Measurements from ENCODE around the gene KCNJ3. TPM values are rescaled to one million over a fixed set of nuclear protein-coding genes. Genes with fewer than 3 reads are reported as not detected.

The KCNJ3 gene
- total and polyA plus RNA-seq, 2 experiments from 2014 or later = not detected

DNA sequence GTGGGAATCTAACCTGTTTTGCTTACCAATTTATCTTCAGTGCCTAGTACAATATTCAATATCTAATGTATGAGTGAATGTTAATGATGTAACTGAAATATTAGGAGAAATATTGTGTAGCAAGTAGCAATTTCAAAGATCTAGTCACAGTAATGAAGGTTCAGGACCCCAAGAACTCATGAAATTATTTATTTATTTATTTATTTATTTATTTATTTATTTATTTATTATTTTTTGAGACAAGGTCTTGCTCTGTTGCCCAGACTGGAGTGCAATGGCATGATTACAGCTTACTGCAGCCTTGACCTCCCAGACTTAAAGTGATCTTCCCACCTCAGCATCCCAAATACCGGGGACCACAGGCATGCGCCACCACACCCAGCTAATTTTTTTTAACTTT lies 126.9 kb downstream of the KCNJ3 start:
- H3K4me2 ChIP-seq (ENCODE audit: unreplicated experiment) = no peak overlapping the region
- H3K9me2 ChIP-seq (ENCODE audit: insufficient read depth) = no peaks in the 10 kb centered on the region
- no peaks in the 10 kb centered on the region for H3K27me3 ChIP-seq (replicated peaks; ENCODE audit: insufficient read depth)
- H3K27ac ChIP-seq = no peak overlapping the region
- no peak for DNase-seq
- no peaks in the 10 kb centered on the region for H3K36me3 ChIP-seq (ENCODE audit: low read depth)
- in situ Hi-C loops (cut with MboI) = no loop called here
- no peaks in the 10 kb centered on the region for H3F3A ChIP-seq (ENCODE audit: insufficient read depth)
- no peak for TF ChIP-seq EZH2 (IDR thresholded peaks at IDR 0.05; ENCODE audit: insufficient read depth, poor library complexity, severe bottlenecking)
- TF ChIP-seq EZH2phosphoT487 (IDR thresholded peaks at IDR 0.05; ENCODE audit: insufficient read depth, low read depth) = no peak
- no peaks in the 10 kb centered on the region for H3K4me1 ChIP-seq (ENCODE audit: insufficient read depth)
- H3K9me3 ChIP-seq (ENCODE audit: low read depth) = no peaks in the 10 kb centered on the region
- H4K20me1 ChIP-seq (ENCODE audit: insufficient read depth) = no peaks in the 10 kb centered on the region
- H2AFZ ChIP-seq = no peak overlapping the region
- no peak overlapping the region for H3K4me3 ChIP-seq
- no peak overlapping the region for H3K9ac ChIP-seq
- no peaks in the 10 kb centered on the region for H3K79me2 ChIP-seq (ENCODE audit: insufficient read depth)
- WGBS, 2 experiments (ENCODE audit: low coverage in 1 of 2, low lambda C conversion rate in 2 of 2, missing lambda C conversion rate in 2 of 2) = 23 to 48% methylated on average over 2 of the region's 2 CpGs

DNA sequence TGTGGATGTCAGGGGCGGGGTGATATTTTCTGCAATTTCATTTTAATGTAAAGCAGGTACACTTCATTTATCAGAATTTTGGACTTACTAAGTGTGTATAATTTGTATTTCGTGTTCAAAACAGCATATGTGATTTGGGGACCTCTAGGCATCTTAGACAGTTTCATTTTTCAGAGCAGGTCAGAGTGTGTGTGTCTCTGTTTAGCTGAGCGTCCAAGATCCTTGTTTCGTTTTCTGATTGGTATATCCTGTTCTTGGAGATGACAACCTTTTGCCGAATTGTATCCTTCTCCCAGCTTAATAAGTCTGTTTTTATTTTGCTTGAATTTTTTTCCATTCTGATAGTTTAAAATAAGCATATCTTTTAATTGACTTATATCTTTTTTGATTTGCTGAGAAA lies 128.3 kb downstream of the KCNJ3 start:
- in situ Hi-C loops (cut with MboI) = no loop called here
- no peak for DNase-seq
- 13 to 26% methylated on average over 5 of the region's 5 CpGs for WGBS, 2 experiments (ENCODE audit: low coverage in 1 of 2, low lambda C conversion rate in 2 of 2, missing lambda C conversion rate in 2 of 2)

DNA sequence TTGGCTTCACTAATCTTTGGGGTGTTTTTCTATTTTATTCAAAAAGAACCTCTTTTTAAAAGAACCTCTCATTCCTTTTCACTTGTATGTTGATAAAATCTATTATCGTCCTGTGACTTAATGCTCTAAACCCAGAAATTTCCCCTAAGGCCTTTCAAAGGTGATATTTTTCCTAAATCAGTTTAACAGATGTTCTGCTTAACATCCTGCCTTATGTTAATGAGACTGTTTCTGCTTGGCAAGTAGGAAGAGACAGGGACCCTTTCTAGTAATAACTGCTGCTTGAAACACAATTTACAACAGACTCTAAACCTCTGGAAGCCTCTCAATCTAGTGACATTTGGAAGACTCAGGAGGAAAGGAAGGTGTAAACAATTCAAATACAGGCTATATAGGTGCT lies 128.8 kb downstream of the KCNJ3 start:
- no peak overlapping the region for H3K4me3 ChIP-seq
- no peak overlapping the region for H3K27ac ChIP-seq
- H4K20me1 ChIP-seq (ENCODE audit: insufficient read depth) = no peaks in the 10 kb centered on the region
- H3K9me3 ChIP-seq (ENCODE audit: low read depth) = no peaks in the 10 kb centered on the region
- H3K36me3 ChIP-seq (ENCODE audit: low read depth) = no peaks in the 10 kb centered on the region
- in situ Hi-C loops (cut with MboI) = no loop called here
- DNase-seq = no peak
- H3K9ac ChIP-seq = no peak overlapping the region
- no peaks in the 10 kb centered on the region for H3K27me3 ChIP-seq (replicated peaks; ENCODE audit: insufficient read depth)
- H3K9me2 ChIP-seq (ENCODE audit: insufficient read depth) = no peaks in the 10 kb centered on the region
- no peaks in the 10 kb centered on the region for H3K4me1 ChIP-seq (ENCODE audit: insufficient read depth)
- no peaks in the 10 kb centered on the region for H3K79me2 ChIP-seq (ENCODE audit: insufficient read depth)
- 0 to 5% methylated on average over 1 of the region's 1 CpG for WGBS, 2 experiments (ENCODE audit: low coverage in 1 of 2, low lambda C conversion rate in 2 of 2, missing lambda C conversion rate in 2 of 2)
- no peak overlapping the region for H2AFZ ChIP-seq
- H3F3A ChIP-seq (ENCODE audit: insufficient read depth) = no peaks in the 10 kb centered on the region
- no peak overlapping the region for H3K4me2 ChIP-seq (ENCODE audit: unreplicated experiment)
- no peak for TF ChIP-seq EZH2 (IDR thresholded peaks at IDR 0.05; ENCODE audit: insufficient read depth, poor library complexity, severe bottlenecking)
- no peak for TF ChIP-seq EZH2phosphoT487 (IDR thresholded peaks at IDR 0.05; ENCODE audit: insufficient read depth, low read depth)

More for the DNA sequence above, 128.3 kb downstream of the KCNJ3 start:
- H4K20me1 ChIP-seq (ENCODE audit: insufficient read depth) = no peaks in the 10 kb centered on the region
- no peaks in the 10 kb centered on the region for H3K9me2 ChIP-seq (ENCODE audit: insufficient read depth)
- no peak overlapping the region for H3K4me3 ChIP-seq
- no peak overlapping the region for H2AFZ ChIP-seq
- H3K27me3 ChIP-seq (replicated peaks; ENCODE audit: insufficient read depth) = no peaks in the 10 kb centered on the region
- H3K27ac ChIP-seq = no peak overlapping the region
- TF ChIP-seq EZH2phosphoT487 (IDR thresholded peaks at IDR 0.05; ENCODE audit: insufficient read depth, low read depth) = no peak
- TF ChIP-seq EZH2 (IDR thresholded peaks at IDR 0.05; ENCODE audit: insufficient read depth, poor library complexity, severe bottlenecking) = no peak
- H3F3A ChIP-seq (ENCODE audit: insufficient read depth) = no peaks in the 10 kb centered on the region
- H3K9ac ChIP-seq = no peak overlapping the region
- H3K36me3 ChIP-seq (ENCODE audit: low read depth) = no peaks in the 10 kb centered on the region
- H3K9me3 ChIP-seq (ENCODE audit: low read depth) = no peaks in the 10 kb centered on the region
- H3K4me2 ChIP-seq (ENCODE audit: unreplicated experiment) = no peak overlapping the region
- H3K4me1 ChIP-seq (ENCODE audit: insufficient read depth) = no peaks in the 10 kb centered on the region
- no peaks in the 10 kb centered on the region for H3K79me2 ChIP-seq (ENCODE audit: insufficient read depth)

DNA sequence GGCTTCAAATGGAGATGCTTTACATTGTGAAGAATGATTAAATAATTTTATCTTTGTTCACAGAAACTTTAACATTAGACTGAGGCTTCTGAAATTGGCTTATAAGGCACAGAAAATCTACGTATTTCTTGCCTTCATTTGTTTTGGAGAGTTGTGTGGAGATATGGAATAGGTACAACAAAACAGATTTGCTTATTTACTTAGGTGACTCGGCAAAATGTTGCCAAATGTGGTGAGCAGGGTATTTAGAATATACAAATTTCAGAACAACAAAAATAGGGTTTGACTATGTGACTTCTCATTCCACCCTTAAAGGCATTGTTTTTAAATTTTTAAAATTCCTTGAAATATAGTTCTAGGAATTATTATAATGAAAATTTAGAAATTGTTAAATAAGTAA lies 134.2 kb downstream of the KCNJ3 start:
- no peaks in the 10 kb centered on the region for H3K27me3 ChIP-seq (replicated peaks; ENCODE audit: insufficient read depth)
- H3K27ac ChIP-seq = no peak overlapping the region
- H3K4me2 ChIP-seq (ENCODE audit: unreplicated experiment) = no peak overlapping the region
- H3K36me3 ChIP-seq (ENCODE audit: low read depth) = no peaks in the 10 kb centered on the region
- no peak for DNase-seq
- H4K20me1 ChIP-seq (ENCODE audit: insufficient read depth) = no peaks in the 10 kb centered on the region
- no peaks in the 10 kb centered on the region for H3K9me3 ChIP-seq (ENCODE audit: low read depth)
- no peaks in the 10 kb centered on the region for H3F3A ChIP-seq (ENCODE audit: insufficient read depth)
- TF ChIP-seq EZH2phosphoT487 (IDR thresholded peaks at IDR 0.05; ENCODE audit: insufficient read depth, low read depth) (no peak), EZH2 (IDR thresholded peaks at IDR 0.05; ENCODE audit: insufficient read depth, poor library complexity, severe bottlenecking) (no peak)
- H3K9ac ChIP-seq = no peak overlapping the region
- no peaks in the 10 kb centered on the region for H3K79me2 ChIP-seq (ENCODE audit: insufficient read depth)
- H2AFZ ChIP-seq = no peak overlapping the region
- in situ Hi-C loops (cut with MboI) = no loop called here
- H3K9me2 ChIP-seq (ENCODE audit: insufficient read depth) = no peaks in the 10 kb centered on the region
- WGBS, 2 experiments (ENCODE audit: low coverage in 1 of 2, low lambda C conversion rate in 2 of 2, missing lambda C conversion rate in 2 of 2) = 3 to 6% methylated on average over 2 of the region's 2 CpGs
- H3K4me3 ChIP-seq = no peak overlapping the region
- H3K4me1 ChIP-seq (ENCODE audit: insufficient read depth) = no peaks in the 10 kb centered on the region

DNA sequence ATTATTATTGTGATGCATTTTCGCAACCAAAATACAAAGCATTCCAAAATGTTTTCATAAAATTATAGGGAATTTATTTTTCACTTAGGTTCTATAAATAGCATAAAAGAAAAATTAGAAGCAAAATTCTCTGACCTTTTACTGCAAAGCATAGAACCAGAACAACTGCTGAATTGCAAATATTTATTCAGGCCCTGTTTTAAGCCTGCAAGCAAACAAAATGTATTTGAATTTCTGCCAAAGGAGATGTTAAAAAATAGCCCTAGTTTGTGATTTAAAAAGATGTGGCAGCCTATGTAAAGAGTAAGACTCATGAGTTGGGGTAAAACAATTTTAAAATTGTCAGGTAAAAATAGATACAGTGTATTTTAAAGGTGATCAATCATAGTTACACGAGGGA lies 138.1 kb downstream of the KCNJ3 start:
- Histone ChIP-seq H3K9me3 (ENCODE audit: low read depth) (no peaks in the 10 kb centered on the region), H2AFZ (no peak overlapping the region), H3K27ac (no peak overlapping the region), H3K4me1 (ENCODE audit: insufficient read depth) (no peaks in the 10 kb centered on the region), H3K4me2 (ENCODE audit: unreplicated experiment) (no peak overlapping the region), H3K27me3 (replicated peaks; ENCODE audit: insufficient read depth) (no peaks in the 10 kb centered on the region), H3K36me3 (ENCODE audit: low read depth) (no peaks in the 10 kb centered on the region), H3K79me2 (ENCODE audit: insufficient read depth) (no peaks in the 10 kb centered on the region), H3K4me3 (no peak overlapping the region), H3F3A (ENCODE audit: insufficient read depth) (no peaks in the 10 kb centered on the region), H3K9ac (no peak overlapping the region), H3K9me2 (ENCODE audit: insufficient read depth) (no peaks in the 10 kb centered on the region), H4K20me1 (ENCODE audit: insufficient read depth) (no peaks in the 10 kb centered on the region)
- TF ChIP-seq EZH2phosphoT487 (IDR thresholded peaks at IDR 0.05; ENCODE audit: insufficient read depth, low read depth) (no peak), EZH2 (IDR thresholded peaks at IDR 0.05; ENCODE audit: insufficient read depth, poor library complexity, severe bottlenecking) (no peak)
- in situ Hi-C loops (cut with MboI) = no loop called here
- WGBS, 2 experiments (ENCODE audit: low coverage in 1 of 2, low lambda C conversion rate in 2 of 2, missing lambda C conversion rate in 2 of 2) = 16 to 18% methylated on average over 2 of the region's 2 CpGs
- DNase-seq = no peak
